MV-4-11 (cell line): Measurements from ENCODE around the gene KCNG4.

Experiments used
- DNase-seq: peaks from one replicate; lab custom pipeline; 2025; lab: John Stamatoyannopoulos, UW

The KCNG4 gene

DNA sequence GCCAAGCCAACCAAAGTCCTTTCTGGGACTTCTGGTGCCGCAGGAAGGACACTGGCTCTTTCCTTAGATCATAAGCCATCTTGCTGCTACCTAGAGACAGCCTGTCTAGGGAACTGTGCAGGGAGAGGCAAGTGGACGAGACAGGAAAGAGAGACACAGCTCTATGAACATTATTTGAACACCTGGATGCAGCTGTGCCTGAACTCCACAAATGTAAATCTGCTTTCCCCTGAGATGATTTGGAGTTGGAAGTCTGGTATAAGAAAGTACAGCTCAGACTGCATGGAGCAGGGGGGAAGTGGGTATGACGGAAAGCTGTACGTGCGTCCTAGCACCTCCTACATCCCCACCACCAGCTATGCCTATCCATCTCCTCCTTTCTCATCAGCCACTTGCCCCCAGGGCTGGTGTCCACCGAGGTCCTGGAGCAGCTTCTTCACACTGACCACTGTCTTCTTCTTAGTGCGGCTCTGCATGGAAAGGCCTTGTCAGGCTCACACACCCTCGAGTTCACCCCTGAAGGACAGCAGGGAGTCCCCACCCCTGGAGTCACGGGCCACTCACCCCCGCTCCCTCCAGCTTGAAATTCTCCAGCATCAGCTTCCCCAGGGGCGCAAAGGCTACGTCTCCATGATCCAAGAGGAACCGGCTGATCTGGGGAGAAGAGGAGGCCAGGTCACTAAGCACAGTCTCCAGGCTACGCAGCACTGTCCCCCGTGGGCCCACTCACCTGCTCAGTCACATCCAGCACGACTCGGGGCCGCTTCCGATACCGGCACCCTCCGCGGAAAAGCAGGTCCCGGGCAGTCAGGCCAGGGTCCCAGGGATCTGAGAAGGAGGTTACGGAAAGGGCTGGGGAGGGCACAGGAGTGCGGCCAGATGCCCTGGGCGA is 56.9 kb downstream of the KCNG4 start:
- no peak for DNase-seq

DNA sequence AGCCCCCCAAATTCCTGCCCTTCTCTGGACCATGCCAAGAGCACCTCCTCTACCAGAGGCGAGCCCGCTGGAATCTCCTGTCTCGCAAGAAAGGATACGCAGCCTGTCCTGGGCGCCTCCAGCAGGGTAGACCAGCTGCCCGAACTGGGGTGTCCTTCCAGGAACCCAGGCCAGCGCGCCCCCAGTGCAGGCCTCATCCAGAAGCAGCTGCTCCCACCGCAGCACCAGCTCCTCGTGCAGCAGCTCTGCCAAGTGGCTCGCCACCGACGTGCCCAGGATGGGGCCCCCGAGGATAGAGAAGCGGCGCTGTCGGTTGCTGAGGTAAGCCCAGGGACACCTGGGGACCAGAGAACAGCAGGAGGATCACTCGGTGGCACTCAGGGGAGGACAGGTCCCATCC is 57.7 kb downstream of the KCNG4 start:
- DNase-seq = no peak

DNA sequence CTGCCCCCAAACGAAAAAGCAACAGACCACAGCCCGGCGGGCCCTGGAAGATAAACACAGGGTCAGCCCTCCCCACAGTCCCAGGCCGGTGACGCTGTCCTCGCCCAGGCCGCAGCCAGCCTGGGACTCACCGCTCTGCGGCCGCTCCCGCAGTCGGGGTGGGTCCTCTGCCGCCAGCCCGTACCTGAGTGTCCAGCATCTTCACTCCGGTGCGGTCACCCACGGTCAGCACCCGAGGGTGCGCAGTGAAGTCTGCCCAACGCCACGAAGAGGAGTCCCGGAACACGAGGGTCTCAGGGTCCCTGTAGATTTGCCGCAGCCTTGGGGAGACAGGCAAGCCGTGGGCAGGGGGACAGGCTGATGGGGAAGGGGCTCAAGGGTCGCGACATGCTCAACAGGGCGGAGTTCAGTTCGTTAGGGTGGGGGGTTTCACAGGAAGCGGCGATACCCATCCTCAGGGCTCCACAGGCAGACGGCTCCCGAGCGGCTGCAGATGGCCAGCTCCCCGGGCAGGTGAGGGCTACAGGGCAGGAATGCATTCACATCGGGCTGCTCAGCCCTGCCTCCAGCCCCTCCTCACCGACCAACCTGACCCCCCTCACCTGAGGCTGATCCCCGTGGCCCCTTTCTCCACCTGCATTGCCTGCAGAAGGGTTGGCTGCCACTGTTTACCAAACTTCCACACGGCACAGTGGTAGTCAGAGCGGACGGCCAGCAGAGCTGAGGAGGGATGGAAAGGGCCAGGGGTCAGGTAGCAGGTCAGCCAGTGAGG is 58.5 kb downstream of the KCNG4 start:
- DNase-seq = no peak

DNA sequence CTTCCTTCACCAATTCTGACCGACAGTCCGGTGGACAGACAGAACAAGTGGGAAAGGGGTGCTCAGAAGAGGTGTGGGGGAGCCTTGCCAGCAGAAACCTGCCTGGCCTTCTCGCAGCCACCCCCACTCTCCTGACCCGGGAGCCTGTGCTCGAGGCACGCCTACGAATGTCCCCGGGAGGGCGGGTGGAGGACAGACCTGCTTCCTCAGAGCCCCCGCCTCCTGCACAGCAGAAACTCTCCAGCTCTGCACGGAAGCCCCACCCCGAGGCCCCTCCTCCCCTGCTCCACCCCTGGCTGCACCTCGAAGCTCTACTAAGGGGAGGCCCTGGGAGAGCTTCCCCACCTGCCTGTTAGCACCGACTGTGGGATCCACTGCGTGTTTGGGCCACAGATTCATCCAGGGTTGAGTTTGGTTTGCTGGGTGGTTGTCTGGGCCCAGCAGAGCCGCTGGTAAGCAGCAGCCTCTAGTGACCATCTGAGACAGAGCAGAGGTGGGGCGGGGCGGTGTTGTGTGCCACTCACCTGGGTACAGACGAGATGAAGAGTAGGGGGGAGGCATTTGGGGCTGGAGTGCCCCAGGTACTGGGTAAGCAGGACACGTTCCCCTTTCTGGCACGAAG is 59.2 kb downstream of the KCNG4 start:
- DNase-seq = no peak

DNA sequence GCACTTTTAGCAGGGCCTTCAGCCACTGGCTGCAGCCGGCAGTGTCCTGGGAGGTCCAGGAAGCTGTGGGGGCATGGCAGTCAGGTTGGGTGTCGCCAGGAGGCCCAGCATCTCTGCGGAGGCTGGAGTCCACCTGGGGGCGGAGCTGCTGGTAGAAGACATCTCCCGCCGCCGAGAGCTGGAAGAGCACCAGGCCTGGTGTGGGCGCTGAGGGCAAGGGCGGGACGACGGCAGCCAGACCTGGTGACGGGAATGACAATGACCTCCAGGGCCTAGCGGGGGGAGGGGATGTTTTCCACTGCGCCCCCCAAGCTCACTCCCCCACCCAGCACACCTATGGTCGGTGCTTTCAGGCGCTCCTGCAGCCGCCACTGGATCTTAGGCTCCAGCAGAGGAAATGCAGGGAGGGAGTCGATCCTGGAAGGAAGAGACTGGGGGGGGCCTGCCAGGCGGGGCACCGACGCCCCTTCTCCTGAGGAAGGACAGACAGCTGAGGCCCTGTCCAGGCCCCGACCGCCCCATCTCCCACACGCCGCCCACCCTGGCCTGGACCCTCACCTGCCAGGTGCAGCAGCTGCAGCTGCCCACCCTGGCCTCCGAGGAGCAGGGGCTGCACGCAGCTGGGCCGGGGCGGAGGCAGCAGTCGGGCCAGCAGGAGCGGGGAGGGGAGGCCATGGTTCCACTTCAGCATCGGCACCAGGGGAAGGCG is 60.0 kb downstream of the KCNG4 start:
- DNase-seq = no peak

DNA sequence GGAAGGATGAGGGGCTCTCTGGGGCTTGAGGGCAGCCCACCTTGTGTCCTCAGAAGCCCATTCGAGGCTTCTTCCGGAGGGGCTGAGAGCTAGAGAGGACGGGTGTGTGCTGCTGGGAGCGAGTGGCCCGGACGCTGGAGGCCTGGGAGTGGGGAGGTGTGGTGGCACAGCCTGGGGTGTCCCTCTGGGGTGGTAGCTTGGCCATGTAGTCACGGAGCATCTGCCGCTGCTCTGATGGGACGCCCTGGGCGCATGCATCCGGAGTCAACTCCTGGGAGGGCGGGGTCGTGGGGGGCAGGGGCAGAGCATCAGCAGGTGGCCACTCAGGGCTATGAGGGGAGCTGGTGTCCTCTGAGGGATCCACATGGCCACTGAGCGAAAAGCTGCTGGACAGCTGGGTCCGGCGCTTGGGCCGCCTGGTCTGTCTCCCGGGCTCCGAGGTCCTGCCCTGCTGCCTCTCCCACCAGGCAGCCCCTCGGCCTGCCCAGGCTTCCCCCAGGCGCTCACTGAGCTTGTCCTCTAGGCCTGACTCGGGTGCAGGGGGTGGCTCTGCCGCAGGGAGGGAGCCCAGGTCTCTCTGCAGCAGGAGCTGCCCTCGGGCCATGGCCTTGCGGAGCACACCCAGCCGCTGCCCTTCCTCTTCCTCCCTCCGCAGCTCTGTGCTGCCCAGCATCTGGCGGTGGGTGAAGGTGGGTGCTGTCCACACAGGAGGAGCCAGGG is 60.8 kb downstream of the KCNG4 start:
- DNase-seq = no peak

DNA sequence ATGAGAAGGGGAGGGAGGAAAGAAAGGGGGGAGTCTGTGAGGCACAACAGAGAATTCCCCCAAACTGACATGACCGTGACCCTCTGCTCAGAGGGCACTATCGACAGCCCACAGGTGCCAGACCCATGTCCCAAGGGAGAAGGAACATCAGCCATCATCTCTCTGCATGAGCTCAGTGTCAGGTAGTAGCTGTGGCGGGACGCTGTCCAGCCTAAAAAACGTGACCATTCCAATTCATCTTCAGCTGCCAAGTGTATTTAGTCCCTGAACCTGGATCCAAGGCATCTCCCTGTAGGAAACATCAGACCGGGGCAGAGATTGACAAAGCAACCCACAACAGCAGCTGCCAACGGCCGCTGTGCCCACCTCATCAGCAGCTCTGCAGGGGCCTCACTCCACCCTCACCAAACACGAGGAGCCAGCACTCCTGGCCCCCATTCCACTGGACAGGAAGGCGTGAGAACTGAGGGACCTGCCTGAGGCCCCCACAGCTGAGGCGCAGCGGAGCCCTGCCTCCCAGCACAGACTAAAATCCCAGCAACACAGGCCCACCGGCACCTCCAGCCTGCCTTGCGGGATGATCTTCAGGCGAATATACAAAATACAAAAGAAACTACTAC is 61.6 kb downstream of the KCNG4 start:
- no peak for DNase-seq

DNA sequence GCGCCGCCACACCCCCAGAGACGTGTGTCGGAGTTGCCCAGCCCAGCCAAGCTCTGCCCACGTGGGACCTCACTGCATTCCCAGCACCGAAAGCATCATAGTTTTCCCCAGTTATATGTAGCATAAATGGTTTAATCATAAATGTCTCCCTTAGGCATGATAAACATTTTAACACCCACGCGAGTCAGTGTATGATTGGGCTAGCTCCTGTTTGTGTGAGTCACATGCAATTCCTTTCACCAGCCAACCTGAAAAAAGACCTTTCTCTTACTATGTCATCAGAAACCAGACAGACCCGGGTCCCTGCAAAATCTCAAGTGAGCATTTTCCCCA is 62.1 kb downstream of the KCNG4 start:
- DNase-seq = no peak

DNA sequence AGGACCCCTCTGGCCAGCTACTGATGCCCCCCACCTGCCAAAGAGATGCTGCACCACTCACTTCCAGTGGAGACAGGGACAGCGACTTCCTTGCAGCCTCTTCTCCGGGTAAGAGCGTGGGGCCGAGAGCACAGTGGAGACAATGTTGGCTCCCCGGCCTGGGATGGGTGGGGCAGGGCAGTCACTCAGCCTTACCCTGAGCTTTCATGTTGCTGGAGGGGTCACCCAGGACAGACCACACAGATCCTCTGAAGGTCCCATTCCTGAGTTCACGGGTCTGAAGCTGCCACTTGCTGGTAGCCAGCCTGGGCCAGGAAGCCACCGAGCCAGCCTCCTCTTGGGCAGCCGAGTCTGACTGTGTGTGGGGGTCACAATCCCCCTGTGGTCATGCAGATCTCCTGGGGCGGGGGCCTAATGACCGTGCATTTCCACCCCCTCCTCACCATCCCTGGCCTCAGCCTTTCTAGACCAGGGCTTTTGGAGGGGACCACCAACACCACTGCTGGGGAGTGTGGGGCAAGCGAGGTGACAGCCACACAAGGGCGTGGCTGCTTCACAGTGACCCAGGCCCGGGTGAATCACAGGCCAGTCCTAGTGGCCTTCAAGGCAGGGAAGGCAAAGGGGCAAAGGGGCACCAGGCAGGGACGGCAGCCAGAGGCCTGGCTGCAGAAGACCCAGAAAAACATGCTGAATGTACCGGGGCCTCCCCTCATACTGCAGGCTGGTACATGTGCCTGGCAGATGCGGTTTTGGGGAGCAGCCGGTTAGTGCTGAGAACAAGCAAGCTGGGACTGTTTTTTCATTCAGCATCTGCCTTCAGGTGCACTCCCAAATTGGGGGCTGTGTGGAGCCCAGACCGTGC is 63.4 kb downstream of the KCNG4 start:
- no peak for DNase-seq

DNA sequence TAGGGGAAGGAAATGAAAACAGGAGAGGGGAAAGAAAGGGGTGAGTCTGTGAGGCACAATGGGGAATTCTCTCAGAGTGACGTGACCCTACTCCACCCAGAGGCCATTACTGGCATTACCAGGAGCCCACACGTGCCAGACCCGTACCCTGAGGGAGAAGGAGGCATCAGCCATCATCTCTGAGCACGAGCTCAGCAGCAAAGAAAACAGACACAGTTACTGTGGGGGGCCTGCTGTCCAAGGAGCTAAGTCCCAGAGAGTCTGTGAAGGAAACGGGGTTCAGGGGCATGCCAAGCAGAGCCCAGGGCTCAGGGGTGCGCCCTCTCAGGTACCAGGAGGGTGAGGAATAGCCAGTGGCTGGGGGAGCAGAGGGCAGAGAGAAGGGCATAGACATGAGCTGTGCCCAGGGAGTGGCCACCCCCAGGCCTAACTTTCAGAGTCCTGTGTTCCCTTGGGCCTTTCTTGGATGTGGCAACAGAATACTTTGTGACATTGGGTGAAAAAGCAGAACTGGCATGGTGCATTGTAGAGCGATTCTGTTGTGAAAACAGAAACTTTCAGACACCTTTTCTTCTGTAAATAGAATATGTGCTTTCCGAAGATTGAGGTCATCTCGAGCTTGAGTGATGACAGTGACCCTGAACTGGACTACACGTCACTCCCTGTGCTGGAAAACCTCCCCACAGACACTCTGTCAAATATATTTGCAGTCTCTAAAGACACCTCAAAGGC is 64.3 kb downstream of the KCNG4 start:
- peak; percentile 91 for DNase-seq

DNA sequence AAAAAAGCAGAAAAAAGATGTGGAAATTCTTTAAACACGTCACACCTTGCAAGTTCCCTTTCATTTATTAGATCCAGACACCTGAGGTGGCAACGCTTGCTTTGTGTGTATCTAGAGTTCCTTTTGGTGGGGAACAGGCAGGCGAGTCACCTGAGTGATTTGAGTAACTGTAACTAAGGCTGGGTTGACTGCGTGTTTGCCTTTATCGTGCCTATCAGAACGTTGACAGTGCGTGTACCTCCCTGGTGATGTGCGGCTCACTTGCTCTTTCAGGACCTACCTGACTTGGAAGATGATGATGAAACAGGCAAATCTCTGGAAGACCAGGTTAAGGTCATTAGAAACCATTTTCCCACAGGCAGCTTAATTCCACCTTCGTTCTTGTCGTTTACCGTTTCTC is 65.4 kb downstream of the KCNG4 start:
- DNase-seq = no peak

DNA sequence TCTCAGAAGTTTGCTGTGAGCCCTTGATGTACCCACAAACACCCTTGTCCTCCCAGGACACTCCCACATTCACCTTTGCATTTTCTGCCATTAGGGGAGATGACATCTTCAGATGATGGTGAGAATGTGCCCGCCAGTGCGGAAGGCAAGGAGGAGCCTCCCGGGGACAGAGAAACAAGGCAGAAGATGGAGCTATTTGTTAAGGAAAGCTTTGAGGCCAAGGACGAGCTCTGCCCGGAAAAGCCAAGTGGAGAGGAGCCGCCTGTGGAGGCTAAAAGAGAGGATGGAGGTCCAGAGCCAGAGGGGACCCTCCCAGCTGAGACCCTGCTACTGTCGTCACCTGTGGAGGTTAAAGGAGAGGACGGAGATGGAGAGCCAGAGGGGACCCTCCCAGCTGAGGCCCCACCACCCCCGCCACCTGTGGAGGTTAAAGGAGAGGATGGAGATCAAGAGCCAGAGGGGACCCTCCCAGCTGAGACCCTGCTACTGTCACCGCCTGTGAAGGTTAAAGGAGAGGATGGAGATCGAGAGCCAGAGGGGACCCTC is 70.0 kb downstream of the KCNG4 start:
- DNase-seq = no peak
